ENCODE measurements around the gene RAC3.

GRCh38 chr17:82018989-82019689 lies 12.3 kb upstream of the RAC3 start:
- TF ChIP-seq CTCF (IDR thresholded peaks at IDR 0.05; ENCODE audit: insufficient read depth, low read length, poor library complexity, severe bottlenecking) (no peak), EZH2phosphoT487 (conservative IDR thresholded peaks at IDR 0.05; ENCODE audit: low read length) (no peak)
